Smooth muscle cell (in vitro differentiated cells): ENCODE measurements around the gene SMIM41. TPM values are rescaled to one million over a fixed set of nuclear protein-coding genes. Genes with fewer than 3 reads are reported as not detected.

Source experiments
- DNase-seq: peaks from one replicate; lab custom pipeline; 2025; ENCODE audit not compliant: unreplicated experiment; lab: John Stamatoyannopoulos, UW
- H2AFZ ChIP-seq: fragments of 200-600 bp; sonication (generic); 2 replicates; pipeline ENCODE4 v1.6.0; 2016; ENCODE audit warnings: antibody characterized with exemption, low read depth, mild to moderate bottlenecking
- H3F3A ChIP-seq: fragments of 200-600 bp; sonication (generic); 2 replicates; pipeline ENCODE4 v1.6.0; 2017; ENCODE audit warnings: antibody characterized with exemption, low read depth
- H3K27ac ChIP-seq: fragments of 200-600 bp; sonication (generic); 2 replicates; pipeline ENCODE4 v1.5.1; 2016; ENCODE audit warnings: low read depth, mild to moderate bottlenecking
- H3K27me3 ChIP-seq: fragments of 200-600 bp; sonication (generic); 2 replicates; pipeline ENCODE4 v1.6.1; 2016; ENCODE audit warnings: low read depth, mild to moderate bottlenecking
- H3K36me3 ChIP-seq: fragments of 200-600 bp; sonication (generic); 2 replicates; pipeline ENCODE4 v1.5.1; 2016; ENCODE audit warnings: low read depth
- H3K4me1 ChIP-seq: fragments of 200-600 bp; sonication (generic); 2 replicates; pipeline ENCODE4 v1.5.1; 2016; ENCODE audit warnings: low read depth
- H3K4me2 ChIP-seq: fragments of 200-600 bp; sonication (generic); 2 replicates; pipeline ENCODE4 v1.6.0; 2016; ENCODE audit warnings: mild to moderate bottlenecking
- H3K4me3 ChIP-seq: fragments of 200-600 bp; sonication (generic); 2 replicates; pipeline ENCODE4 v1.5.1; 2016; ENCODE audit warnings: mild to moderate bottlenecking
- H3K79me2 ChIP-seq: fragments of 200-600 bp; sonication (generic); 2 replicates; pipeline ENCODE4 v1.6.0; 2016; ENCODE audit warnings: low read depth, mild to moderate bottlenecking
- H3K9ac ChIP-seq: fragments of 200-600 bp; sonication (generic); 2 replicates; pipeline ENCODE4 v1.6.0; 2016; ENCODE audit warnings: low read depth
- H3K9me3 ChIP-seq: fragments of 200-600 bp; sonication (generic); replicated peaks from 2 replicates; pipeline ENCODE4 v1.5.1; 2016; ENCODE audit warnings: low read depth
- H4K20me1 ChIP-seq: fragments of 200-600 bp; sonication (generic); 2 replicates; pipeline ENCODE4 v1.6.0; 2016; ENCODE audit warnings: low read depth
- CTCF ChIP-seq: fragments of 200-600 bp; sonication (generic); IDR thresholded peaks from 2 replicates; pipeline ENCODE4 v1.5.1; 2017; ENCODE audit warnings: borderline replicate concordance, mild to moderate bottlenecking, antibody characterized with exemption; ENCODE audit not compliant: insufficient read depth, poor library complexity, severe bottlenecking
- WGBS: methylation state at CpG from one replicate; pipeline ENCODE4 v1.1.7; 2016; ENCODE audit warnings: low lambda C conversion rate; 5-methylcytosine and 5-hydroxymethylcytosine counted together
- polyA plus RNA-seq: library from polyadenylated mRNA; unstranded; fragments of >200 nt; fragmentation: Nextera tagmentation; extraction: Ambion mirVana; gene quantifications from 2 replicates; pipeline ENCODE4 v1.2.1, GENCODE V29; 2016
- total RNA-seq: library from RNA; depleted of rRNA; stranded (reverse); fragments of >200 nt; gene quantifications from 2 replicates; pipeline ENCODE4 v1.2.3, GENCODE V29; 2014

The SMIM41 gene
- total and polyA plus RNA-seq, 2 experiments from 2014 or later, result not detected

- H3K4me2 ChIP-seq, result peak overlapping the region; percentile 90
- H3K79me2 ChIP-seq, result peaks cover 6% of the 10 kb centered on the region
- no peaks in the 10 kb centered on the region for H3K36me3 ChIP-seq
- peaks cover 4% of the 10 kb centered on the region for H3F3A ChIP-seq
- H3K4me3 ChIP-seq, result no peak overlapping the region
- H3K27me3 ChIP-seq, result no peaks in the 10 kb centered on the region
- WGBS, result 97% methylated on average over 20 of the region's 21 CpGs
- TF ChIP-seq CTCF, result no peak
- H3K4me1 ChIP-seq, result peaks cover 8% of the 10 kb centered on the region
- H3K27ac ChIP-seq, result no peak overlapping the region
- H4K20me1 ChIP-seq, result peaks cover 79% of the 10 kb centered on the region
- no peaks in the 10 kb centered on the region for H3K9me3 ChIP-seq
- DNase-seq, result no peak
- no peak overlapping the region for H3K9ac ChIP-seq
- no peak overlapping the region for H2AFZ ChIP-seq
Observed at GRCh38 chr12:52054231-52054832, 25.2 kb upstream of the SMIM41 start.

GRCh38 chr12:52054833-52055730 is 24.4 kb upstream of the SMIM41 start:
- Histone ChIP-seq H3F3A (peaks cover 4% of the 10 kb centered on the region), H3K4me1 (peaks cover 5% of the 10 kb centered on the region), H3K27ac (no peak overlapping the region), H3K4me2 (no peak overlapping the region), H4K20me1 (peaks cover 79% of the 10 kb centered on the region), H3K9ac (no peak overlapping the region), H3K27me3 (no peaks in the 10 kb centered on the region), H3K4me3 (no peak overlapping the region), H3K9me3 (no peaks in the 10 kb centered on the region), H3K79me2 (peaks cover 6% of the 10 kb centered on the region), H3K36me3 (no peaks in the 10 kb centered on the region), H2AFZ (no peak overlapping the region)
- TF ChIP-seq CTCF, result no peak
- 91% methylated on average over 21 of the region's 21 CpGs for WGBS
- DNase-seq, result no peak

- no peak overlapping the region for H2AFZ ChIP-seq
- H3K4me1 ChIP-seq, result no peaks in the 10 kb centered on the region
- H3K36me3 ChIP-seq, result no peaks in the 10 kb centered on the region
- H3K9ac ChIP-seq, result no peak overlapping the region
- H3K27ac ChIP-seq, result no peak overlapping the region
- peaks cover 6% of the 10 kb centered on the region for H3K79me2 ChIP-seq
- no peaks in the 10 kb centered on the region for H3K27me3 ChIP-seq
- H4K20me1 ChIP-seq, result peaks cover 79% of the 10 kb centered on the region
- WGBS, result 95% methylated on average over 26 of the region's 27 CpGs
- no peak for DNase-seq
- H3K4me3 ChIP-seq, result no peak overlapping the region
- peaks cover 4% of the 10 kb centered on the region for H3F3A ChIP-seq
- H3K4me2 ChIP-seq, result no peak overlapping the region
- no peaks in the 10 kb centered on the region for H3K9me3 ChIP-seq
- no peak for TF ChIP-seq CTCF
Observed at GRCh38 chr12:52055731-52056711, 23.5 kb upstream of the SMIM41 start.
